Measurements from ENCODE around the gene ST8SIA1.
A peak's percentile ranks its signal among the peaks of the same experiment; 100 is the strongest.

Gene ST8SIA1

DNA sequence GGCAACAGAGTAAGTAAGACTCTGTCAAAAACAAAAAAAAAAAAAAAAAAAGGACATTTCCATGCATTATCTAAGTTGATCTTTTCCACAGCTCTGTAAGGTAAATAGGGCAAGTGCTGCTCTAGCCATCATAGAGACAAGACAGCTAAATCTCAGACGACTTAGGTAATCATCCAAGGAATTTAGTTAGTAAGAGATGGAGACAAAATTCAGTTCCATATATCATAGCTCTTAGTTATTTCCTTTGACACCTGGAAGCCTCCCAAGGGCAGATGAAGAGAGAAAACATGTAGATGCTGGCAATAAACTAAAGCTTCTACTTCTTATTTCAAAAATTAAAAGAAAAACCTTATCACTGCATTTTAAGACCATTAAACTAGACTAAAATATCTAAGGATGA, 48.7 kb downstream of the ST8SIA1 start:
- DNase-seq = peak in 1 of 2 donors; percentile 31
- Histone ChIP-seq H3K4ac (ENCODE audit: low read depth, low read length) (no peak overlapping the region), H3K23ac (ENCODE audit: low read length) (no peak overlapping the region), H3K9me3 (ENCODE audit: insufficient read depth, low read depth, low read length) (no peaks in the 10 kb centered on the region), H4K91ac (ENCODE audit: low read depth, low read length) (no peak overlapping the region), H2BK12ac (ENCODE audit: low read length) (no peak overlapping the region), H3K27ac (ENCODE audit: low read depth, low read length) (no peak overlapping the region), H2AFZ (ENCODE audit: insufficient read depth, low read length, poor library complexity) (no peak overlapping the region), H2AK5ac (ENCODE audit: low read length) (no peak overlapping the region), H2BK5ac (ENCODE audit: low read depth, low read length, poor library complexity) (no peak overlapping the region), H3K79me1 (ENCODE audit: low read length) (no peaks in the 10 kb centered on the region), H3K4me1 (ENCODE audit: control insufficient read depth in 1 of 2, insufficient read depth in 2 of 2, low read length in 2 of 2) (peaks cover 0 to 1% of the 10 kb centered on the region in 2 experiments), H3K79me2 (ENCODE audit: control insufficient read depth, insufficient read depth, low read length, poor library complexity) (no peaks in the 10 kb centered on the region), H4K8ac (ENCODE audit: low read depth, low read length) (no peak overlapping the region), H3K18ac (ENCODE audit: low read length) (no peak overlapping the region), H3K4me3 (ENCODE audit: low read depth, low read length) (no peak overlapping the region), H3K36me3 (ENCODE audit: control insufficient read depth in 1 of 2, insufficient read depth in 2 of 2, low read length in 2 of 2) (no peaks in the 10 kb centered on the region), H2BK120ac (ENCODE audit: insufficient read depth, low read length, poor library complexity) (no peak overlapping the region), H3K27me3 (ENCODE audit: insufficient read depth, low read length) (no peaks in the 10 kb centered on the region), H3K4me2 (ENCODE audit: low read length) (no peak overlapping the region), H3K9ac (ENCODE audit: low read length) (no peak overlapping the region), H3K14ac (ENCODE audit: low read length) (no peak overlapping the region), H4K12ac (ENCODE audit: low read depth, low read length) (no peak overlapping the region)
- whole genome bisulfite sequencing (ENCODE audit: extremely low coverage, insufficient coverage, insufficient read length) = no CpG with 5 or more reads among the region's 1 CpG

GRCh38 chr12:22284871-22285270, 49.6 kb downstream of the ST8SIA1 start:
- no peak overlapping the region for H2AFZ ChIP-seq (ENCODE audit: insufficient read depth, low read length, poor library complexity)
- H3K79me1 ChIP-seq (ENCODE audit: low read length) = no peaks in the 10 kb centered on the region
- H3K14ac ChIP-seq (ENCODE audit: low read length) = no peak overlapping the region
- no peak overlapping the region for H4K8ac ChIP-seq (ENCODE audit: low read depth, low read length)
- no peak overlapping the region for H2BK5ac ChIP-seq (ENCODE audit: low read depth, low read length, poor library complexity)
- H3K27me3 ChIP-seq (ENCODE audit: insufficient read depth, low read length) = no peaks in the 10 kb centered on the region
- H3K9me3 ChIP-seq (ENCODE audit: insufficient read depth, low read depth, low read length) = no peaks in the 10 kb centered on the region
- no peak overlapping the region for H3K9ac ChIP-seq (ENCODE audit: low read length)
- no peak overlapping the region for H2BK120ac ChIP-seq (ENCODE audit: insufficient read depth, low read length, poor library complexity)
- H3K79me2 ChIP-seq (ENCODE audit: control insufficient read depth, insufficient read depth, low read length, poor library complexity) = no peaks in the 10 kb centered on the region
- no peak overlapping the region for H2AK5ac ChIP-seq (ENCODE audit: low read length)
- no peak overlapping the region for H2BK12ac ChIP-seq (ENCODE audit: low read length)
- H3K4me1 ChIP-seq (ENCODE audit: control insufficient read depth in 1 of 2, insufficient read depth in 2 of 2, low read length in 2 of 2) = peaks cover 0 to 1% of the 10 kb centered on the region in 2 experiments
- no peaks in the 10 kb centered on the region for H3K36me3 ChIP-seq (ENCODE audit: control insufficient read depth in 1 of 2, insufficient read depth in 2 of 2, low read length in 2 of 2)
- no peak overlapping the region for H3K4me3 ChIP-seq (ENCODE audit: low read depth, low read length)
- H3K4me2 ChIP-seq (ENCODE audit: low read length) = no peak overlapping the region
- no peak overlapping the region for H3K4ac ChIP-seq (ENCODE audit: low read depth, low read length)
- no CpG with 5 or more reads among the region's 1 CpG for WGBS (ENCODE audit: extremely low coverage, insufficient coverage, insufficient read length)
- peak in 1 of 2 donors; percentile 61 for DNase-seq
- H3K18ac ChIP-seq (ENCODE audit: low read length) = no peak overlapping the region
- no peak overlapping the region for H4K12ac ChIP-seq (ENCODE audit: low read depth, low read length)
- no peak overlapping the region for H3K23ac ChIP-seq (ENCODE audit: low read length)
- no peak overlapping the region for H3K27ac ChIP-seq (ENCODE audit: low read depth, low read length)
- H4K91ac ChIP-seq (ENCODE audit: low read depth, low read length) = no peak overlapping the region

DNA sequence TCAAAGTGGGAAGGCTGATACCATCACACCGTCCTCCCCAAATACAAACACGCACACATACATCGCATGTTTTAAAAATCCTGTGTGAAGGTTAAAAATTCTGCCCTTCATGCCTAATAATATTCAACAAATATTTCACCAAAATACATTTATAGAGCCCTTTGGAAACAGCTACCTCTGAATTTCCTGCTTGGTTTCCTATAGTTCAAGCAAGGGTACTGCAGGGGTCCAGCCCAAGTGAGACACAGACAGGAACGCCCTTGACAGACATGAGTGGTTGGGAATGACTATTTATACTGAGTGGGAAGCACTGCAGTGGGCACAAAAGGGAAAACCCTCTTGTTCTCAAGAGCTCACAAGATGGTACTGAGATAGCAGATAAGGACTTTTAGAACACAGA, 51.0 kb downstream of the ST8SIA1 start:
- no peak overlapping the region for H2AFZ ChIP-seq (ENCODE audit: insufficient read depth, low read length, poor library complexity)
- no peaks in the 10 kb centered on the region for H3K36me3 ChIP-seq (ENCODE audit: control insufficient read depth in 1 of 2, insufficient read depth in 2 of 2, low read length in 2 of 2)
- H3K4me2 ChIP-seq (ENCODE audit: low read length) = no peak overlapping the region
- no peaks in the 10 kb centered on the region for H3K27me3 ChIP-seq (ENCODE audit: insufficient read depth, low read length)
- H3K27ac ChIP-seq (ENCODE audit: low read depth, low read length) = no peak overlapping the region
- H3K23ac ChIP-seq (ENCODE audit: low read length) = no peak overlapping the region
- H2BK5ac ChIP-seq (ENCODE audit: low read depth, low read length, poor library complexity) = no peak overlapping the region
- H3K79me1 ChIP-seq (ENCODE audit: low read length) = no peaks in the 10 kb centered on the region
- H3K4me3 ChIP-seq (ENCODE audit: low read depth, low read length) = no peak overlapping the region
- H4K91ac ChIP-seq (ENCODE audit: low read depth, low read length) = peak overlapping the region; percentile 47
- H3K14ac ChIP-seq (ENCODE audit: low read length) = no peak overlapping the region
- no peak overlapping the region for H4K8ac ChIP-seq (ENCODE audit: low read depth, low read length)
- H4K12ac ChIP-seq (ENCODE audit: low read depth, low read length) = no peak overlapping the region
- no peaks in the 10 kb centered on the region for H3K9me3 ChIP-seq (ENCODE audit: insufficient read depth, low read depth, low read length)
- no CpG with 5 or more reads among the region's 4 CpGs for WGBS (ENCODE audit: extremely low coverage, insufficient coverage, insufficient read length)
- H3K4ac ChIP-seq (ENCODE audit: low read depth, low read length) = no peak overlapping the region
- no peak overlapping the region for H2AK5ac ChIP-seq (ENCODE audit: low read length)
- H3K18ac ChIP-seq (ENCODE audit: low read length) = no peak overlapping the region
- no peak overlapping the region for H2BK120ac ChIP-seq (ENCODE audit: insufficient read depth, low read length, poor library complexity)
- no peaks in the 10 kb centered on the region for H3K79me2 ChIP-seq (ENCODE audit: control insufficient read depth, insufficient read depth, low read length, poor library complexity)
- peak in 1 of 2 donors; percentile 28 for DNase-seq
- H3K4me1 ChIP-seq (ENCODE audit: control insufficient read depth in 1 of 2, insufficient read depth in 2 of 2, low read length in 2 of 2) = peaks cover 0 to 1% of the 10 kb centered on the region in 2 experiments
- no peak overlapping the region for H3K9ac ChIP-seq (ENCODE audit: low read length)
- no peak overlapping the region for H2BK12ac ChIP-seq (ENCODE audit: low read length)

- Histone ChIP-seq H2BK12ac (ENCODE audit: low read length) (no peak overlapping the region), H3K4ac (ENCODE audit: low read depth, low read length) (no peak overlapping the region), H3K4me1 (ENCODE audit: control insufficient read depth in 1 of 2, insufficient read depth in 2 of 2, low read length in 2 of 2) (peaks cover 0 to 1% of the 10 kb centered on the region in 2 experiments), H4K8ac (ENCODE audit: low read depth, low read length) (no peak overlapping the region), H3K79me2 (ENCODE audit: control insufficient read depth, insufficient read depth, low read length, poor library complexity) (no peaks in the 10 kb centered on the region), H2BK120ac (ENCODE audit: insufficient read depth, low read length, poor library complexity) (no peak overlapping the region), H3K9me3 (ENCODE audit: insufficient read depth, low read depth, low read length) (no peaks in the 10 kb centered on the region), H3K9ac (ENCODE audit: low read length) (no peak overlapping the region), H2BK5ac (ENCODE audit: low read depth, low read length, poor library complexity) (no peak overlapping the region), H3K36me3 (ENCODE audit: control insufficient read depth in 1 of 2, insufficient read depth in 2 of 2, low read length in 2 of 2) (no peaks in the 10 kb centered on the region), H3K27ac (ENCODE audit: low read depth, low read length) (no peak overlapping the region), H3K27me3 (ENCODE audit: insufficient read depth, low read length) (no peaks in the 10 kb centered on the region), H2AFZ (ENCODE audit: insufficient read depth, low read length, poor library complexity) (no peak overlapping the region), H3K4me2 (ENCODE audit: low read length) (no peak overlapping the region), H3K4me3 (ENCODE audit: low read depth, low read length) (no peak overlapping the region), H2AK5ac (ENCODE audit: low read length) (no peak overlapping the region), H3K18ac (ENCODE audit: low read length) (no peak overlapping the region), H3K14ac (ENCODE audit: low read length) (no peak overlapping the region), H4K12ac (ENCODE audit: low read depth, low read length) (no peak overlapping the region), H4K91ac (ENCODE audit: low read depth, low read length) (peak overlapping the region; percentile 14), H3K23ac (ENCODE audit: low read length) (no peak overlapping the region), H3K79me1 (ENCODE audit: low read length) (no peaks in the 10 kb centered on the region)
- DNase-seq = peak in 1 of 2 donors; percentile 58
- no CpG with 5 or more reads among the region's 3 CpGs for WGBS (ENCODE audit: extremely low coverage, insufficient coverage, insufficient read length)
Observed at GRCh38 chr12:22283006-22283506, 51.5 kb downstream of the ST8SIA1 start.

All from trophoblast cell (in vitro differentiated cells and primary cell).